GM19238 (cell line): Measurements from ENCODE around the gene MGAT3.
A peak's percentile ranks its signal among the peaks of the same experiment; 100 is the strongest.
"Not testable (repeated sequence)": the region's sequence is repeated elsewhere in the genome, so short reads cannot be mapped to it uniquely, and the experiment has no call there.

ENCODE experiments used
- DNase-seq: peaks from one replicate; pipeline ENCODE4 v3.0.0; 2011; ENCODE audit warnings: low spot score; ENCODE audit not compliant: insufficient read length

Gene MGAT3

GRCh38 chr22:39512026-39512425, 55.2 kb downstream of the MGAT3 start:
- DNase-seq = no peak

GRCh38 chr22:39513791-39514190, 57.0 kb downstream of the MGAT3 start:
- DNase-seq = no peak

- no peak for DNase-seq
Measured at GRCh38 chr22:39514373-39514973, 57.7 kb downstream of the MGAT3 start.

- DNase-seq = no peak
Measured at GRCh38 chr22:39515266-39516050, 58.6 kb downstream of the MGAT3 start.

DNA sequence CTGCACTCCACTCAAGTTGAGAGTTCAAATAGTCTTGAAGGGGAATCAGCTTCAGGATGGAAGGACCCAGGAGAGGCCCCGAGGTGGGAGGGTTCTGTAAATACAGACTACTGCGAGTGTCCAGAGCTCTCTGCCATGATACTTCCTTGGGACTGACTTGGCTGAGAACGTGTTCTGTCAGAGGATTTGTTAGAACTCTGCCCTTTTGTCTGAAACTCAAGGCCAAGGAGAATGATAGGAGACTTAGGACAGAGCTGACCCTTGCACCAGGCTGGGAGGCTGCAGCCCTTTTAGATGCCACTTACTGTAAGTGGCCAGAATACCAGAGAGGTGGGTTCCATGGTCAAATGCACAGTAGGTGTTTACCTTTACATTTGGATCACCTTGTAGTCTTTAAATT, 60.7 kb downstream of the MGAT3 start:
- DNase-seq = no peak

DNA sequence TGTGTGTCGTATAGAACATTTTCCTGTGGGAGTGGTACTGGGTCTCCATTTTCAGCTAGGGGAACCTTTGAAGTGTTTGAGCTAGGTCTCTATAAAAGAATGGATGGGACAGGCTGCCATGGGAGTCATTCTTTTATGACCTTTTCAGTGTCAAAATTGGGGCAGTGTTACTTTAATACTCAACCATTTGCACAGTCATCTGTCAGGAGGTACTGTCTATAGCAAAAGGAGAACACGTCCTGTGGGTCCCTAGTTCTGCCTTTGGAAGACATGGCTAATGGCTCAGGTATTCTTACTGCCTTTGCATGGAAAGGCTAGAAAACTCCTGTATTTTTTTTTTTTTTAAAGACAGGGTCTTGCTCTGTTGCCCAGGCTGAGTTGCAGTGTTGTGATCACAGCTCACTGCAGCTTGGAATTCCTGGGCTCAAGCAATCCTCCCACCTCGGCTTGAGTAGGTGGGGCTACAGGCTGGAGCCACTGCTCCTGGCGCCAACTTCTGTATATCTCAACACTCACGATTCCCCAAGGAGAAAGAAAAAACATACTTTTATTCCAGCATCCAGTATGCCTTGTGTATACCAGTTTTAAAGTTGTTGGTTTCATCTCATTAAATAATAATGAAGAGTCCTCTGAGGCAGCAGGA, 61.5 kb downstream of the MGAT3 start:
- no peak for DNase-seq

- no peak for DNase-seq
Measured at GRCh38 chr22:39518996-39519680, 62.3 kb downstream of the MGAT3 start.

- peak; percentile 98 for DNase-seq
Measured at GRCh38 chr22:39519681-39520225, 62.9 kb downstream of the MGAT3 start.

GRCh38 chr22:39520226-39521105, 63.7 kb downstream of the MGAT3 start, which contains the start of gene ATF4:
TSS of gene ATF4 (plus strand) at chr22:39520562. CDS start at chr22:39521446, 884 bp downstream.
- peak; percentile 63 for DNase-seq

GRCh38 chr22:39521106-39521885, 64.5 kb downstream of the MGAT3 start:
- DNase-seq = peak; percentile 63

GRCh38 chr22:39522091-39522490, 65.3 kb downstream of the MGAT3 start:
- DNase-seq = not testable (repeated sequence)

- no peak for DNase-seq
Measured at GRCh38 chr22:39522567-39523300, 65.9 kb downstream of the MGAT3 start.

DNA sequence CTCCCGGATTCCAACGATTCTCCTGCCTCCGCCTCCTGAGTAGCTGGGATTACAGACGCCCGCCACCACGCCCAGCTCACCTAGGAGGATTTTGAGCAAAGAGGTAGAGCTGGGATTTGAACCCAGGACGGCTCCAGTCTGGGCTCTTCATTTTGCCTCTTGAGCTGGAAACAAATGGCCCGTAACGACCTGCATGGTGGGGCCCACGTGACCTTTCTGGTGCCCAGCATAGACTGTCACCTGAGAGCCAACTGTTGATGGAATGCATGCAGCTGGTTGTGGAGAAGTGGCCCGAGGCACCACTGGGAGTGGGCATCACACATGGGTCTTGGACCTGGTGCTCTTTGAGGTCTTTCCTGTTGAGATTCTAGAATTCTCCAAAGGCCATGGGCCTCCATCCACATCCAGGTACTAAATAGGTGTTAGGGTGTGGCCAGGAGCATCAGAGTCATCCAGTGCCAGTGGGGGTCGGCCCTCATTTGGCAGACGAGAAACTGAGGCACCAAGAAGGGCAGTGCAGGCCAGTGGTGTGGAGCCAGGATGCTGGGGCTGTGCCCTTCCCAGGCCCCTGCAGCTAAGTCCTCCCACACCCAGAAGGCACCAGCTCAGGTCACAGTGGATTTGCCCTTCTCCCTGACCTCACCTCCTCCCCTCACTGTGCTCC, 67.4 kb downstream of the MGAT3 start:
- DNase-seq = no peak

DNA sequence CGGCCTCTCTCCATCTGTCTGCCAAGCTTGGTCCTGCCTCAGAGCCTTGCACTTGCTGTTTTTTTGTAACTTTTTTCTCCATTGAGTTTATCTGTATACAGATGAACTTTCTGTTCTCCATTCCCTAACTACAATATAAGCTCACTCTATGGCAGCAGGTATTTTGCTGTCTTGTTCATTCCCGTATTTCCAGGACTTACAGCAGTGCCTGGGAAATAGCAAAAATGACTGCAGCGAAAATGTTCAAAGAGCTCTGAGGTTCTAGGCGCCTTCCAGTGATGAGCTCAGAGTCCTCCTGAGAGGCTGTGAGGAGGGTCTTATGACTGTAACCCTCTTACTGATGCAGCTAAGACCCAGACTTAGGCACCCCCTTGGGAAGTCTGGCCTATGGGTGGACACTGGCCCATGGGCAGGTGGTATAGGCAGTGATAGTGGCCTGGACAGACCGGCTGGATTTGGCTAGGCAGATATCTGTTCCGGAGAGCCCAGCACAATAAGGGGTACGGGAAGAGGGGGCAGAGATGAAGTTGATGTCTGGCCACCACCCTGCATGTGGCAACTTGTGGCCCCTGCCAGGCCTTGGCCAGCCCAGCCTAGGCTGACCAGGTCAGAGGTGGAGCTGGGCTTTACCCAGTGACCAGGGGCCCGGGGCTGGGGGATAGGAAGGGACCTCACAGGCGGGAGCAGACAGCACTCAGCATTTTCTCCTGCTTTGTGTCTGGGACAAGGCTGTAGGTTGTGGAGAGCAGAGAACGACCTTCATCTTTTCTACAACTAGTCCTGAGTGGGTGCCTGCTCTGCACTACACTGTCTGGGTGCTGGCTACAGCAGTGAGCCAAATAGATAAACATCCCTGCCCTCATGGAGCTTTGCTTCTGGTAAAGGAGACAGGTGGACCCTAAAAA, 68.2 kb downstream of the MGAT3 start:
- DNase-seq = no peak

DNA sequence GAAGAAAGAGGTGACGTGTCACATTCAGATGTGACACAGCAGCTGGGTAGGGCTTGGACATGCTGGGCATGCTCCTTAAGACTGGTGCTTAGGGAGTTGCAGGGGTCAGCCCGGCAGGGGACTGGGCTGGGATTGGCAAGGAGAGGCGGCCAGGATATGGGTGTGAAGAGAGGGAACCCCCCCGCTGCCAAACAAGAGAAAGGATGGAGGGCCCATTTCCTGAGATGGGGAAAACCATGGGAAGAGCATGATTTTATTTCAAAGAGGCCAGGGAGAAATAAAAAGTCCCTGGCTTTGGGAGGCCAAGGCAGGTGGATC, 68.8 kb downstream of the MGAT3 start:
- DNase-seq = no peak

- DNase-seq = no peak
Measured at GRCh38 chr22:39526736-39527171, 69.9 kb downstream of the MGAT3 start.

DNA sequence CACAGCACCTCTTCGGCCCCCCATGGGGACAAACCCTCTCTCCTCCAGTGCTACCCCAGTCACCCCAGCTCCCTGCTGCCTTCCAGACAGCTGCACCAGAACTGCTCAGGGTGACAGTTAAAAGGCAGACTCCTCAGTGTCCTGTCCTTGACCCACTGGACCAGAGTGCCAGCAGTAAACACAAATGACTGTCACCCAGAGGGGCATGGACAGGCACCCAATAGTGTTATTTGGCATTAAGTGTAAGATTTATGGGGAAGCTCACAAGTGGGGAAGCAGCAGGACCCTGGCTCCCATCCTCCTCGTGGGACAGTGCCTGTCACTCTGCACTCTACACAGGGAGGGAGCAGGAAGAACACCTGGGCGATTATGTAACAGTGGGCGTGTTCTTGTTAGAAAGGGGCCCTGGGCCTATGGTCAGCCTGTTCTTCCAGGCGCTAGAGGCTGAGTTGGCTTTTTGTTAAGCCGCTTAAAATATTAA, 70.7 kb downstream of the MGAT3 start:
- no peak for DNase-seq
